Cardiac septum (tissue), 1 donor: ENCODE results near the gene RMND1. TPM values are rescaled to one million over a fixed set of nuclear protein-coding genes. Genes with fewer than 3 reads are reported as not detected.
A peak's percentile ranks its signal among the peaks of the same experiment; 100 is the strongest.

ENCODE experiments used
- DNase-seq: peaks from one replicate; pipeline ENCODE4 v3.0.0-alpha.2; 2020; ENCODE audit warnings: low spot score
- intact Hi-C: fragments of 100-400 bp; cut with DNase I; formaldehyde crosslinking; loops from one replicate; pipeline ENCODE4 v1.14.0; 2022
- total RNA-seq: library from RNA; stranded (reverse); fragmentation: NEBNext Ultra II Directional; extraction: Animal tissue kit (Norgen Biotek cat#: 25700); gene quantifications from one replicate; pipeline ENCODE4 v1.2.1, GENCODE V29; 2021
- donor health status: DM: no; HTN: no; CAD: no.

Gene RMND1
- total RNA-seq, 1 donor from 2014 or later = 11.5 TPM

DNA sequence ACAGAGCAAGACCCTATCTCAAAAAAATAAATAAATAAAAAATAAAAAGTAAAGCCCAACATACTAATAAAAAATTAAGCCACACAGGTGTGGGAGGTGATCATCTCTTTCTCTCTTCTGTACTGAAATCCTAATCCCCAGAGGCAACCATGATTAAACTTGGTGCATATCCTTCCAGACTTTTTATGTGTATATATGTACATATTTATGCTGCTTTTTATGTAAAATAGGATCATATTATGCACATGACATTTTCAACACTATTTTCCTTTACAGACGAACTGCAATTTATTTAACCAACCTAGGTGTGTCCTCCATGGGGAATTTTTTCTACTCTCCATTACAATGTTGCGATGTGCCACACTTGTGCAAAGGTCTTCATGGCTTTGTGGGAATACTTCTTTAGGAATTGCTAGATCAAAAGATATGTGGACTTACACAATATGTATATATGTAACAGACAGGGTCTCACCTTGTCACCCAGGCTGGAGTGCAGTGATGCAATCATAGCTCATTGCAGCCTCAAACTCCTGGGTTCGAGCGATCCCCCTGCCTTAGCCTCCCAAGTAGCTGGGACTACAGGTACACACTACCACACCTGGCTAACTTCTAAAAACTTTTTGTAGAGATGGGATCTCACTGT is 23.7 kb downstream of the RMND1 start:
- no peak for DNase-seq
- intact Hi-C loops = no loop called here

DNA sequence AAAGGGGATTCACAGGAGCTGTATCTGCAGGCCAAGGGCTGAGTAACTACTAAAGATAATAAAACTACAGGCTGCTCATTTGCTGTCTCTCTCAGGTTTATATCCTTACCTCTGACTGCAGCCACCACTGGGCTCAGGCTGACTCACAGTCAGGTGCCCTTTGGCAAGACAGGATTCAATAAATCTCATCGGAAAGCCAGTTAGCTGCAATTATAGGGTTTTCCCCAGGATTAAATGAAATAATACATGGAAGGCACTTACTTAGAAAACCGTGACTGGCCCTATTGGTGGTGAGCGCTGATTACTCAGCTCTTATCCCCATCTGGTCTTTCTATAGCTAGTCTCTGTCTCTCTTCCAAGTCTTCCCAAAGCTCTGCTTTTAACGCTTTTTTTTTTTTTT is 26.4 kb downstream of the RMND1 start:
- DNase-seq = no peak
- intact Hi-C loops = no loop called here

DNA sequence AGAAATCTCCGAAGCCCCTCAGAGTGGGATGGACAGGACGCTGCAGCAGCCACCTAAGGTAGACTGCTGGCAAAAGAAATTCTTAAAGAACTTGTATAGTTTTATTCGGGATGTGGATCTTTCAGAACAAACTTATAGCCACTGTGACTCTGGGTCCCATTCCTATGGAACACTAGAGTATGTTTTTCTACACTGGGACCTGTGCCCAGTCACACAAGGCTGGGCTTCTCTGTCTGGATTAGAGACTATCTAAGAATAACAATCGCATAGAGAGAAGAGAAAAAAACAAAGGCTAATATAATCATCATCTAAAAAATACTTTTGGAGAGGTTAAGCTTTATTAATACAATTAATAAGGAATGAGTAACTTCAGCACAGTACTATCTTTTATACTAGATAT is 28.9 kb downstream of the RMND1 start:
- intact Hi-C loops = no loop called here
- no peak for DNase-seq

DNA sequence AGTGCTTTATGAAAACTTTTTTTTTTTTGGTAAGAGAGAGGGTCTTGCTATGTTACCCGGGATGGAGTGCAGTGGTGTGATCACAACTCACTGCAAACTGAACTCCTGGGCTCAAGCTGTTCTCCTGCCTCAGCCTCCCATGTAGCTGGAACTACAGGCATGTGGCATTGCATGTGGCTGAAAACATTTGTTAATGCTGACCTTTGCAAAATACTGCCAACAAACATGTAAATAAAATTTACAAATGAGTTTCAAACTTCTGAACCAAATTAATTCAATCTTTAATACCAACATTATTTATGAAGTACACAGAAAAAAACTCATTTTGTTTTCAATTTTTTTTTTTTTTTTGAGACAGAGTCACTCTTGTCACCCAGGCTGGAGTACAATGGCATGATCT is 34.4 kb downstream of the RMND1 start:
- DNase-seq = no peak
- intact Hi-C loops = no loop called here

DNA sequence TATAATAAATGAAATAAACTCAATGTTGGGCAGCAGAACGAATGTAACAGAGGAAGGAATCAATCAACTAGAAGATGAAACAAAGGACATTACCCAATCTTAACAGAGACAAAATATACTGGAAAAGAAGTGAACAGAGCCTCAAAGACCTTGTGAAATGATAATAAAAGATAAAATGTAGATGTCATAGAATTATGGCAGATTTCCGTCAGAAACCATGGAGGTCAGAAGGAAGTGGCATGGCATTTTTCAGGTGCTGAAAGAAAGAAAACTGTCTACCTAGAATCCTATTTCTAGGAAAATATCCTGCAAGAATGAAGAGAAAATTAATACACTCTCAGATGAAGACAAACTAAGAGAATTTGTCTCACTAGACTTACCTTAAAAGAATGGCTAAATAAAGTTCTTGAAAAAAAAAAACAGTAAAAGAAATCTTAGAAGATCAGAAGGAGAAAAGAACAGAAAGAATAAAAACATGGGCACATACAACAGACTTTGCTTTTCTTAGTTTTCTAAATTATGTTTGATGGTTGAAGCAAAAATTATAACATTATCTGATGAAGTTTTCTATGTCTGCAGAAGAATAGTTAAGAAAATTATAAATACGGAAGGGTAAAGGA is 37.2 kb downstream of the RMND1 start:
- DNase-seq = no peak
- intact Hi-C loops = no loop called here

DNA sequence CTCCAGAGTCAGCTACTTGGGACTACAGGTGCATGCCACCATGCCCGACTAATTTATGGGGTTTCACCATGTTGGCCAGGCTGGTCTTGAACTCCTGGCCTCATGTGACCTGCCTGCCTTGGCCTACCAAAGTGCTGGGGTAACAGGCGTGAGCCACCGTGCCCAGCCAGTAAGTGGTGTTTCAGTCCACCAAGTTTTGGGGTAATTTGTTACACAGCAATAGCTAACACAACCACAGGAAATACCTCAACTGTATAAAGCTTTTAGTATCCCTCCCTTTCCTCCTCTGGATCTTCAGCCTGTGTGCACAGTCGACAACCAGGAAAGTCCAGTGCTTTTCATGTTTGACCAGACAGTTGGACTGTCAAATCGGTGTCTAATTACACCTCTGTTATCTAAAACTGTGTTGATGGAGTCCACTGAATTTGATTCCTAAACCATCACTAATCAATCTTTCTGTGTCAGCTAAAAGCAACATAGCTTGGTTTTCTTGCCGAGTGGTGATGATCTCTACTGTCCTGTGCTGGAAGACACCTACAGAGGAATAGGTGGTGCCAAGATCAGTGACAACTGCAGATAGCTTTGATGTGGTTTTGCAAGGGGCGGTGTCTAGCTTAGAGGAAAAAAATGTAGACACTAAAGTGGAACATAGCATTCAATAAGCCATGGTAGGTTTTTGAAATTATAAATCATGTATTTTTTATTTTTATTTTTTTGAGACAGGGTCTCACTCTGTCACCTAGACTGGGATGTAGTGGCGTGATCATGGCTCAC is 38.4 kb downstream of the RMND1 start:
- no peak for DNase-seq
- intact Hi-C loops = no loop called here

DNA sequence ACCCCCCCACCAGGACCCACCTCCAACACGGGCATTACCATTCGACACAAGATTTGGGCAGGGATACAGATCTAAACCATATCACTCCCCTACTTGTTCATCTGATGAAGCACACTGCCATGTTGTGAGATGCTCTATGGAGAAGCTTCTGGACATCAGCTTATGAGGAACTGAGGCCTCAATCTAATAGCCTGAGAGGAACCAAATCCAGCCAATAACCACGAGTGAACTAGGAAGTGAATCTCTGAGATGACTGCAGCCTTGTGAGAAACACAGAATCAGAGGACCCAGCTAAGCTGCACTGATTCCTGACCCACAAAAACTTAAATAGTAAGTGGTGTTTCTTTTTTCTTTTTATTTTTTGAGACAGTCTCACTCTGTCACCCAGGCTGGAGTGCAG is 39.0 kb downstream of the RMND1 start:
- no peak for DNase-seq
- intact Hi-C loops = no loop called here

DNA sequence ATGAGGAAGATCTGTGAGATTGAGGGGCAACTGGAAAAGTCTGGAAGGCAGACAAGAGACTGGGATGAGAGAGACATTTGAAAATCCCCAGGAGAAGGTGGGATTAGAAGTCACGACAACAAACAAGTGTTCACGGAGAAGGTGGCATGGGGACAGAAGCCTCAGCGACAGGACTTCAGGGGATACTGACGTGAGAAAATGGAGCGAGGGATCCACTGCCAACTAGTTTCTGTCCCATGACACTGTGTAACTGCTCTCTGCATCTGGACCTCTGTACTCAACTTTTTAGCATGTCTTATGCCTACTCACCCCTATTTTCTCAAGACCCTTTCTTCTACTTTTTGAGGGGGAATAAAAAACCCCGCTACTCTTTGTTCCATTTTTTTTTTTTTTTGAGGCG is 42.2 kb downstream of the RMND1 start:
- DNase-seq = no peak
- intact Hi-C loops = no loop called here

DNA sequence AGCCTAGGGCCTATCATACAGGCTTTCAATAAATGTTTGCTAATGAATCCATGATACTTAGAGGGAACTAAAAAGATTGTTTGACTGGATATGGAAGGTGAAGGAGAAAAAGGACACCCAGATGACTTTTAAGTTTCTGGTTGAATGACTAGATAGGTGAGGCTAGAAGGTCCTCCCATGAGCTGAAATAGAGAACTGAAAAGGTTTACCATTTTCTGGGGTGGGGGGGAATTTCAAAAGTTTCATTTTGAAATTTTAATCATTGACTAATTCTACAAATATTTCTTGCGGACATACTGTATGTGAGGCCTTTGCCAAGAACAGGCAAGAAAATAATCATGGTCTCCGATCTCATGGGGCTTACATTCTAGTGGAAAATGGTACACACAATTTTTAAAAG is 42.7 kb downstream of the RMND1 start:
- intact Hi-C loops = no loop called here
- no peak for DNase-seq

DNA sequence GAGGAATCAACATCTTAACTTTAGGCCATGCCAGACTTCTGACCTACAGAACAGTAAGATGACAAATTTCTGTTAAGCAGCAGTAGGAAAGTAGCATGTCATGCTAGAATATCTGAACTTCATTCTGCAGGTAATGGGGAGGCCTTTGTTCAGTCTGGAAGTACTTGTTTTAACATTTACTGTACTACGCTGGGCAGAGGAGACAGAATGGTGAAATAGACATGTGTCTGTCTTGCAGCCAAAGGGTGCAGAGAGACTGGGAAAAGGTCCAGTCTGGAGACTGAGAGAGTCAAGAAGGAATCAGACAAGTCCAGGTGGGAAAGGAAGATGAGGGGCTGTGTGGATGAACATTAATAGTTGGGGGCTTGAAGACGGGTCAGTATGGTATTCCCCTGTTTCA is 43.1 kb downstream of the RMND1 start:
- no peak for DNase-seq
- intact Hi-C loops = no loop called here

DNA sequence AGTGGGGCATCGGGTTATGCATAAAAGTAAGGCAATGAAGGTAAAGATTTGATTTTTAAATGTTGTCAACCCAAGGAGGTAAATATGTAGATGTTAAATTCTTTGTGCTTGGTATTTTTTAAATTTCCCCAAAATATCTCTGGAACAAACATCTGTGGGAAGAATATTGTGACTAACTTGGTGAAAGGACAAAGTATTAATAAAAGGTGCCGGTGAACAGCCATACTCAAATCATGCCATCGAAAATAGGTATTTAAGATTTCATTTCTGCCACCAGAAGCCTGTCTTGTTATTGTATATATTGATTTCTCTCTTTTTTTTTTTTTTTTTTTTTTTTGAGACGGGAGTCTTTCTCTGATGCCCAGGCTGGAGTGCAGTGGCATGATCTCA is 48.0 kb downstream of the RMND1 start:
- intact Hi-C loops = no loop called here
- no peak for DNase-seq

DNA sequence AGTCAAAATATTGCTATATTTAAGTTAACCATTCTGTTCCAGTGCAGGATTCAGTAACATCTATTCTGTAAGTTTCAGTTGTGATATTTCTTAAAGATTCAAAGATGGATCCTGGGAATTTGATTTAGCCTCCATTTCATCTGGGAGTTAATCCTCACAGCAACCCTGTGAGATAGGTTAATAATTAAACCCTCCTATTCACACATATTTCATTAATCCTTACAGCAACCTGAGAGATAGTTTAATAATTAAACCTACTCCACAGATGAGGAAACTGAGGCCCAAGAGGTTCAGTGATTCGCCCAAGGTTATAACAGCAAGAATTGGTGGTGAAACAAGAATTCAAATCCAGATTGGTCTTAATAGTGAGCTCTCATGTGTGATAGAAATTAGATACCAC is 49.7 kb downstream of the RMND1 start:
- intact Hi-C loops = no loop called here
- DNase-seq = no peak

DNA sequence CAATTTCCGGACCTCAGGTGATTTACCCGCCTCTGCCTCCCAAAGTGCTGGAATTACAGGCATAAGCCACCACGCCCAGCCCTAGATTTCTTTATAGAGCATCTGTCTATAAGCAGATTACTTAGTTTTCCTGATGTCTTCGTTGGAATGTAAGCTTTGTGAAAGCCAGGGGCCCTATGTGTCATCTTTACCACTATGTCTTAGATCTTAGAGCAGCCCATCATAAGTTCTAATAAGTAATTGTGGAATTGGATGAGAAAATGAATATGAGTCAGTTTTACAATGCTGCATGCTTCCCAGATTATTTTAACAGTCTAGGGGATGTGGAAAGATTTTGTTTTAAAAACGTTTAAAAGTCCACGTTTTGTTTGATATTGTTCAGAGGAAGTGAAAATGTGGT is 51.5 kb downstream of the RMND1 start:
- no peak for DNase-seq
- intact Hi-C loops = no loop called here

DNA sequence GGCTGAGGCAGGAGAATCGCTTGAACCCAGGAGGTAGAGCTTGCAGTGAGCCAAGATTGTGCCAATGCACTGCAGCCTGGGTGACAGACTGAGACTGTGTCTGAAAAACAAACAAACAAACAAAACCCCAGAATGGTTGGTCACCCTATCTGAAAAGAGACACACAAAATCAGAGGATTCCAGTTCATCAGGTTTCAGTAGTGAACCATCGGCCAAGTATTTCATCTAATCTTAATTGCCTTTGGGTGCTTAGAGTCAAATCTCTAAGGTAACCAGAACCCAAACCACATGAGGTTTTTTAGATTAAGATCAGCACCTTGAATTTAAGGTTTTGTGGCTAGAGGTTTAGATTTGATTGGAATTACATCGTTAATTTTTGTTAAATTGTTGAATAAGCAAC is 52.2 kb downstream of the RMND1 start:
- no peak for DNase-seq

DNA sequence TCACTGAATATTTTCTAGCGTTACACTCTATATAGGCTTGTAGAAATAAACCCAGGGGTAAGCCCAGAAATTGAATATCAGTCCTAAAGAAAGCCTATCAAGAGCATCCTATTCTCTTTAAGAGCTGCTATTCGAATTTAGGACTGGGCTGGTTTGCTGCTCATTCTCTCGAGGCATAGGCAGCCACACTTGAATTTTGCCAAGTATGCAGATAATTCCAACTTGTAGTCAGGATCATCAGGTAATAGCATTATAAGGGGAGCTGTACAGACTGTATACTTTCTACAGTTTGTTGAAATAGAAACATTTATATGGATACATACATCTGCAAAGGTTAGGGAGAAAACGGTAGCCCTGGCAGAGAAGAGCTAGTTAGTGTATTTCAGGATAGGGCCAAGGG is 58.5 kb downstream of the RMND1 start:
- intact Hi-C loops = no loop called here
- no peak for DNase-seq

More for the DNA sequence above, 52.2 kb downstream of the RMND1 start:
- intact Hi-C loops = no loop called here

DNA sequence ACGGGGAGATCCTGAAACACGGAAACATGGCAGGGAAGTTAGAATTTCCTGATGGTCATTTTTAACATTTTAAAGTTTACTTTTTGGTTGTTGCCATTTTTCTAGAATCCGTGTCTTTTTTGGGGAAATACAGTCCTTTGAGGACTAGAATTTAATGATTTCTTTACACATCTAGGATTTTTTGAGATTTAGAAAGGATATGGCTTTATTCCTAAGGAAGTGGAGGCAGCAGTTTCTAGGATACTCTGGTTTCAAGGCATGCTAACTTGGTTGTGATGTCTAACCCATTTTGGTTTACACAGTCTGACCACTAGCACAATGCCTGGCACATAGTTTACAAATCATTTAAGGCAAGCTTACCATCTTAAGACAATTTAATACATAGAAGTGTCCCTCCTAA is 59.5 kb downstream of the RMND1 start:
- no peak for DNase-seq
- intact Hi-C loops = no loop called here

DNA sequence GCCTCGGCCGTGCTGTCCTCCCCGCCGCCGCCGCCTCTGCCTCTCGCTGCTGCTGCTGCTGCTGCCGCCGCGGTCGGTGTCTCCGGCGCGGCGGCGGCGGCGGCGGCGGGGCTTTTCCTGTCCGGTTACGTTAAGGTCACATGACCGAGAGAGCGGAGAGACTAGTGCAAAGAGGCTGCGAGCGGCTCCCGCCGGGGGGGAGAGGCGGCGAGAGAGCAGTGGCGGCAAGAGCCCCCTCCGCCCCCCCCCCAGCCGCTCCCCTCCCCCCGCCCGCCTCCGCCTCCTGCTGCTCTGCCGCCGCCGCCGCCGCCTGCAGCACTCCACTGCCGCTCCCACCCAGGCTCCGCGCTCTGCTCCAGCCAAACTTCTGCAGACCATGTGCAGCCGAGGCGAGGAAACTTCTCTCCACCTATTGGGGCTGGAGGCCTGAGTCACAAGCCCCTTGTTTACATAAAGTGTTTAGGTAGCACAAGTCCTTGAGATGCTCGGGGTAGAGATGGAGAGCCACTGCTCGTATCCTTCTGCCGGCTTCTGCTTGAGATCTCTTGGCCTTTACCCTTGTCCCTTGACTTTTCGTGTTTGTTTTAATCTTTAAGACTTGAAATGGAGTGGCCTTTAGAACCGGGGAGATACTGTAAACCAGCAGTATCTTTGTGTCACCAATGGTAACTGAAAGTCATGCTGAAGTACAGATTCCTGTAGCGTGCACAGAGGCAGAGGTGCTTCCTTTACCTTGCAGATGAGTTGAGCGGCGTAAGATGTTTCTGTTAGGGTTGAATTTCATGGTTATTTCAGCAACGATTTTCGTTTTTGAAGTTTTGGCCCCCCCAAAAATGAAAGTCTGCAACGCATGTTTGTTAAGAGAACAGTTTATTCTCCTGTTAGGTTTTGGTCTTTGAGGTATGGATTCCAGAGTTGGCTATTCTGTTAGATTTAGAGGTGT is 60.2 kb downstream of the RMND1 start, which contains the start of gene ZBTB2:
ZBTB2 (minus strand) TSS at position 89 of the 943 bp plus-strand sequence. CDS start 17,922 bp downstream, outside the sequence.
- peak; percentile 80 for DNase-seq
- intact Hi-C loops = no loop called here

DNA sequence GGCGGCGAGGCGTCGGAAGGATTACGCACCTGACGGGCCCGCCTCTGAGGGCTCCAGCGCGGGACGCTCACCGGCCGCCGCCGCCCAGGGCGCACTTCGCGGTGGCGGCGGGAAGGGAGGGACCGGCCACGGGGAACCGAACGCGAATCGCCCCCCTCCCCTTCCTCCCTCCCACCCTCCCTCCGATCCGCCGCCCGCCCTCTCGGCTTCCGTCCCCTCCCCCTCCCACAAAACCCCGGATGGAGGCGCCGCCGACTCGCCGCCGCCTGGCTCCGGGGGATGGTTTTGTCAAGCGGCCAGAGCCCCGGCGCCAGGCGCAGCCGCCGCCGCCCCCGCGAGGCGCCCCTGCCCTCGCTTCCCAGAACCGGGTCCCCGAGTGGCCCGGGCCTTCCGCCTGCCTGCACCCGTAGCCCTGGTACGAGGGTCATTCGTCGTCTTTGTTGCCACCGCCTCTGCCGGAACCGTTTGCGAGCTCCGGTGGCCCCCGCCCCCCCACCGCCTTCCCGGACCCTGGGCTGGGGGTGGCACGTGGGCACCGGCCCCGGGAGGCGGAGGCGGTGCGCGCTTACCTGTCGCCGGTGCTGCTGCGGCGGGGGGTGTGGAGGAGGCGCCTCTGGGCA is 61.0 kb downstream of the RMND1 start:
- intact Hi-C loops = loop anchor here (1.0 kb wide), 2 partner anchors 17 to 61 kb away; partner anchors contain the start of gene RMND1

DNA sequence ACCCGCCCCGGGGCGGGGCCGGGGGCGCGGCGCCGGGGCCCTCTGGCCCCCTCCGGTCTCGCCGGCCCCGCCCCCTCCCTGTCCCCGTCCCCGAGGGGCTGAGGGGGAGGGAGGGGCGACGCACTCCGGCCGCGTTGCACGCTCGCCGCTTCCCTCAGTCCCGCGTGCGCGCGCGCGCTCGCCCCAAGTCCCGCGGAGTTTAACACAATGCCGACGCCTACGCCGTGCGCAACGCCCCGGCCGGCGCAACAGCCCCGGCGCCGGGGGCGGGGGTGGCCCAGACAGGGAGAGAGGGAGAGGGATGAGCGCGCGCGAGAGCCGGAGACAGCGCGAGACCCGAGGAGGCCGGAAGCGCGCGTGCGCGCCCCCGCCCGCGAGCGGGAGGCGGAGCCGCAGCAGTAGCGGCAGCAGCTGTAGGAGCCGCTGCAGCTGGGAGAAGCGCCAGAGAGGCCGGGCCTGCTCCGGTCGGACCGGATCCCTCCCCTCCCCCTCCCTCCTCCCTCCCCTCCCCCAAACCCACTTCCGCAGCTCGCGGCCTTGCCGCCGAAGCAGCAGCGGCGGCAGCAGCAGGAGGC is 61.6 kb downstream of the RMND1 start:
- intact Hi-C loops = loop anchor here (1.0 kb wide), 2 partner anchors 16 to 62 kb away; partner anchors contain the start of gene RMND1
- peak; percentile 98 for DNase-seq

More for the DNA sequence above, 61.0 kb downstream of the RMND1 start:
- DNase-seq = peak; percentile 91
